HT-29 (cell line): ENCODE measurements around the gene NPHP4. TPM values are rescaled to one million over a fixed set of nuclear protein-coding genes. Genes with fewer than 3 reads are reported as not detected.

ENCODE experiments used
- small RNA-seq: library from RNA; depleted of rRNA; stranded (forward); fragments of <200 nt; gene quantifications from one replicate; pipeline ENCODE3, GENCODE V24; 2014
- total RNA-seq: library from RNA; depleted of rRNA; stranded (reverse); fragments of >200 nt; shearing (Covaris generic); gene quantifications from 2 replicates; pipeline ENCODE4 v1.2.3, GENCODE V29; 2014; rRNA removed

Gene NPHP4
- total RNA-seq, 1 experiment from 2014 or later, result 15.8 TPM

Small RNA genes within 50 kb of the gene (small RNA-seq; reads per million reads assigned to genes)
- not detected for gene MIR4689

Other genes starting within 250 kb of the NPHP4 start
- 3.9 and 4.7 TPM in 2 replicates for gene KCNAB2, start 53.5 kb upstream of the NPHP4 start, total RNA-seq
- gene CHD5, start 187.9 kb upstream of the NPHP4 start, total RNA-seq, result 0.18 and 0.25 TPM in 2 replicates
- gene RPL22, start 207.2 kb upstream of the NPHP4 start, total RNA-seq, result 119 and 132 TPM in 2 replicates
- 21.4 and 22.7 TPM in 2 replicates for gene RNF207, start 213.7 kb upstream of the NPHP4 start, total RNA-seq
- gene ICMT, start 243.5 kb upstream of the NPHP4 start, total RNA-seq, result 95.3 and 95.5 TPM in 2 replicates